ENCODE measurements around the gene COQ4. TPM values are rescaled to one million over a fixed set of nuclear protein-coding genes. Genes with fewer than 3 reads are reported as not detected.

Gene COQ4
- total and polyA plus RNA-seq, 7 donors = 20.0 to 60.9 (median 26.8) TPM

DNA sequence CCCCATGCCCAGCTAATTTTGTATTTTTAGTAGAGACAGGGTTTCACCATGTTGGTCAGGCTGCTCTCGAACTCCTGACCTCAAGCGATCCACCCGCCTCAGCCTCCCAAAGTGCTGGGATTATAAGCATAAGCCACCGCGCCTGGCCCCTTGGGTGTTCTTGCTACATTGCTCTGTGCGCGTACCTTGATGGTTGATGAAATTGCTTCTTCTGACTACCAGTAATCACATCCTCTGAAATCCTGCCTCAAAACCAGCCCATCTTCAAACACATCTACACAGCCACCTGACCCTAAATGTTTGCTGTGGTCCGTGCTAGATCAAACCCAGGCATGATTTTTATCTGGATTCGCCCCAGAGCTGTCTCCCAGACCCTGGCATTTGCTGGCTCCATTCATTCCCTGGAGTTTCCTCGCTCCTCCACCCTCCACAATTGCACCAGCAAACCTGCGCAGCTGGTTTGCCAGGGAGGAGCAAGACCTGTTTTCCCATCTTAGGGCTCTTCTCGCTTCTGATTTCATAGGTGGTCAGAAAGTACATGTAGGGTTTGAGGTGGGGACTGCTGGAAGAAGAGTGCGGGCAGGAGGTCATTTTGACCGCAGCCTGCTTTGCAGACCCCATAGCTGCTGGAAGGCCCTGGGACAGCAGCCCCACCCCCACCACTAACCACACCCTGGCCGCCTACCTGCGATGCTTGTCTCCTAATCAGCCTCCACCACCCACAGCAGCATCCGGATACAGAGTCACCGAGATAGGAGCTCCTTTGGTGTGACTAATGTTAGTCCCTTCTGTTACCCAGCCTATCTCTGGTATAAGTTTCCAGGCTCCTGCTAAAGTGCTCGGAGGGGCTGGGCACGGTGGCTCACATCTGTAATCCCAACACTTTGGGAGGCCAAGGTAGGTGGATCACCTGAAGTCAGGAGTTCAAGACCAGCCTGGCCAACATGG is 23.8 kb upstream of the COQ4 start:
- intact Hi-C loops (cut with DNase I) = loop anchor here (5.0 to 10.0 kb wide), 2 partner anchors 43 to 116 kb away; partner anchors contain the start of gene SLC27A4 (in 1 of the 2)
- Histone ChIP-seq H3K9me3 (no peaks in the 10 kb centered on the region), H3K36me3 (ENCODE audit: insufficient read depth in 1 of 2, low read depth in 1 of 2) (no peaks in the 10 kb centered on the region), H3K4me3 (no peak overlapping the region), H3K27ac (no peak overlapping the region), H3K27me3 (ENCODE audit: insufficient read depth in 3 of 3, low read length in 2 of 3) (no peaks in the 10 kb centered on the region), H3K4me1 (no peaks in the 10 kb centered on the region)
- no peak for DNase-seq
- no peak for ATAC-seq
- TF ChIP-seq, protein P1, sequence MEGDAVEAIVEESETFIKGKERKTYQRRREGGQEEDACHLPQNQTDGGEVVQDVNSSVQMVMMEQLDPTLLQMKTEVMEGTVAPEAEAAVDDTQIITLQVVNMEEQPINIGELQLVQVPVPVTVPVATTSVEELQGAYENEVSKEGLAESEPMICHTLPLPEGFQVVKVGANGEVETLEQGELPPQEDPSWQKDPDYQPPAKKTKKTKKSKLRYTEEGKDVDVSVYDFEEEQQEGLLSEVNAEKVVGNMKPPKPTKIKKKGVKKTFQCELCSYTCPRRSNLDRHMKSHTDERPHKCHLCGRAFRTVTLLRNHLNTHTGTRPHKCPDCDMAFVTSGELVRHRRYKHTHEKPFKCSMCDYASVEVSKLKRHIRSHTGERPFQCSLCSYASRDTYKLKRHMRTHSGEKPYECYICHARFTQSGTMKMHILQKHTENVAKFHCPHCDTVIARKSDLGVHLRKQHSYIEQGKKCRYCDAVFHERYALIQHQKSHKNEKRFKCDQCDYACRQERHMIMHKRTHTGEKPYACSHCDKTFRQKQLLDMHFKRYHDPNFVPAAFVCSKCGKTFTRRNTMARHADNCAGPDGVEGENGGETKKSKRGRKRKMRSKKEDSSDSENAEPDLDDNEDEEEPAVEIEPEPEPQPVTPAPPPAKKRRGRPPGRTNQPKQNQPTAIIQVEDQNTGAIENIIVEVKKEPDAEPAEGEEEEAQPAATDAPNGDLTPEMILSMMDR (IDR thresholded peaks at IDR 0.05) = no peak
- 90 to 93% (median 91%) methylated on average over 20 of the region's 20 CpGs for WGBS, 3 donors

DNA sequence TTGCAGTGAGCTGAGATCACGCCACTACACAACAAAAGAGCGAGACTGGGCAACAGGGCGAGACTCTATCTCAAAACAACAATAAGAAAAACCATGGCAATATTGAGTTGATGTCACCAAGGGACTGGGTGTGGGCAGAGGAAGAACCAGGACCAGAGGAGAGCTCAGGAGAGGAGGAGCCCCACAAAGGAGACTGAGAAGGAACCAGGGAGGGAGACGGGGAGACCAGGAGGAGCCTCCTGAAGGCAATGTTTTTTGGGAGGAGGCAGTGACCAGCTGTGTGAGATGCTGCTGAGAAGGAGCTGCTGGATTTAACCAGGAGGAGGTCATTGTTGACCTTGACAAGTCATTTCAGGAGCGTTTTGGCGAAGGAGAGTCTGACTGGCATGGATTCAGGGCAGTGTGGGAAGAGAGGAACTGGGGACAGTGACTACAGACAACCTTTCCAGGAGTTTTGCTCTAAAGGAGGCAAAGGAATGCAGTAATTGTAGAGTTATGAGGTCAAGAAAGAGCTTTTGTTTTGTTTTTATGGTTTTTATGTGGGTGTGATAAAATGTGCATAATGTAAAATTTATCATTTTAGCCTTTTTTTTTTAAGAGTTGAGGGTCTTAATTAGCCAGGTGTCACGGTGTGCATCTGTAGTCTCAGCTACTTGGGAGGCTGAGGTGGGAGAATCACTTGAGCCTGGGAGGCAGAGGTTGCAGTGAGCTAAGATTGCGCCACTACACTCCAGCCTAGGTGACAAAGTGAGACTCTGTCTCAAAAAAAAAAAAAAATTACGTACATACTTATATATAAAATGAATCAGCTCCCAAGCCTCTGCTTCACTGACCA is 18.3 kb upstream of the COQ4 start:
- Histone ChIP-seq H3K27me3 (ENCODE audit: insufficient read depth in 3 of 3, low read length in 2 of 3) (no peaks in the 10 kb centered on the region), H3K36me3 (ENCODE audit: insufficient read depth in 1 of 2, low read depth in 1 of 2) (peaks cover 0 to 18% of the 10 kb centered on the region in 2 donors), H3K27ac (no peak overlapping the region), H3K9me3 (no peaks in the 10 kb centered on the region), H3K4me3 (no peak overlapping the region), H3K4me1 (no peaks in the 10 kb centered on the region)
- intact Hi-C loops (cut with DNase I) = loop anchor here in 1 of 2 donors (10.0 kb wide), 1 partner anchor 60 kb away; no protein-coding TSS in a partner anchor
- no peak for ATAC-seq
- WGBS, 3 donors = 67 to 78% (median 76%) methylated on average over 9 of the region's 9 CpGs
- DNase-seq = no peak
- TF ChIP-seq, protein P1 (IDR thresholded peaks at IDR 0.05) = no peak

DNA sequence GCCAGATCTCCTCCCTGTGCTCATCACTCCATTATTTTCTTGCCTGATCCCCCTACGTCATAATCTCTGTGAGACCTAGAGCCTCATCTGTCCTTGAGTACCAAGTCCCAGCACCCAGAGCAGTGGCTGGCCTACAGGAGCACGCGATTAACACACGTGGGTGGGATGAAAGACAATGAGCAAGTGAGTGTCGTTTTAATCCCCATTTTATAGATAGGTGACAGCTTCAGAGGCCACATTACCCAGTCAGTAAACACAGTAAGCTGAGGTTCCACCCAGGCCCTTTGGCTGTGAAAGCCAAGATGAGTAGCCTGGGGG is 17.7 kb upstream of the COQ4 start:
- H3K4me1 ChIP-seq = no peaks in the 10 kb centered on the region
- H3K9me3 ChIP-seq = no peaks in the 10 kb centered on the region
- DNase-seq = no peak
- H3K27ac ChIP-seq = no peak overlapping the region
- TF ChIP-seq, protein P1 (IDR thresholded peaks at IDR 0.05) = no peak
- 67 to 73% (median 68%) methylated on average over 5 of the region's 5 CpGs for WGBS, 3 donors
- no peak overlapping the region for H3K4me3 ChIP-seq
- H3K27me3 ChIP-seq (ENCODE audit: insufficient read depth in 3 of 3, low read length in 2 of 3) = no peaks in the 10 kb centered on the region
- intact Hi-C loops (cut with DNase I) = loop anchor here in 1 of 2 donors (10.0 kb wide), 1 partner anchor 60 kb away; no protein-coding TSS in a partner anchor
- H3K36me3 ChIP-seq (ENCODE audit: insufficient read depth in 1 of 2, low read depth in 1 of 2) = peaks cover 3 to 24% of the 10 kb centered on the region in 2 donors
- no peak for ATAC-seq

DNA sequence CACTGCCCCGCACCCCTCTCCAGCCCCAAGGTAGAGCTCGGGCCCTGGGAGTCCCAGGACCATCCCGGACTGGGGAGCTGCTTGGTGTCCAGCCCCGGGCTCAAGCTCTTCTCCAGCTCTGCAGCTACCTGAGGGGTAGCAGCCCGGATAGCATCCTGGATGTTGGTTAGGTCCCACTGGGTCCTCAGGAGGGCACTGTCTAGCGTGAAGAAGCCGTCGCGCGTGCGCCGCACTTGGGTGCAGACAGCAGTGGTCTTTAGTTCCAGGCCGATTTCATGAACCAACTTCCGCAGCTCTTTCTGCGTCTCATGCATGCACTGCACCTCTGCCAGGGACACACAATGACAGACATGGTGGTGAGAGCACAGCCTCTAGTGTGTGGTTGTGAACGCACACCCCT is 13.1 kb upstream of the COQ4 start:
- intact Hi-C loops (cut with DNase I) = loop anchor here in 1 of 2 donors (10.0 kb wide), 1 partner anchor 65 kb away; no protein-coding TSS in a partner anchor
- DNase-seq (no peak), ATAC-seq (no peak)
- Histone ChIP-seq H3K4me3 (no peak overlapping the region), H3K27me3 (ENCODE audit: insufficient read depth in 3 of 3, low read length in 2 of 3) (no peaks in the 10 kb centered on the region), H3K4me1 (no peaks in the 10 kb centered on the region), H3K27ac (no peak overlapping the region), H3K36me3 (ENCODE audit: insufficient read depth in 1 of 2, low read depth in 1 of 2) (peaks cover 3 to 66% of the 10 kb centered on the region in 2 donors), H3K9me3 (no peaks in the 10 kb centered on the region)
- 92 to 96% (median 93%) methylated on average over 16 of the region's 16 CpGs for WGBS, 3 donors
- TF ChIP-seq, protein P1 (IDR thresholded peaks at IDR 0.05) = no peak

Data from psoas muscle (tissue), 8 donors.